MG63 (cell line): ENCODE data around the gene PPP2R1B. TPM values are rescaled to one million over a fixed set of nuclear protein-coding genes. Genes with fewer than 3 reads are reported as not detected.

Experiments
- DNase-seq: peaks from one replicate; pipeline ENCODE4 v3.0.0-alpha.2; 2020
- H3K27me3 ChIP-seq: fragments of 250-450 bp; sonication (Bioruptor Pico); 2 replicates; pipeline ENCODE4 v1.5.1; 2020; ENCODE audit warnings: mild to moderate bottlenecking, moderate library complexity
- H3K36me3 ChIP-seq: fragments of 250-450 bp; sonication (Bioruptor Pico); 2 replicates; pipeline ENCODE4 v1.5.1; 2020; ENCODE audit warnings: mild to moderate bottlenecking, moderate library complexity
- H3K4me3 ChIP-seq: fragments of 250-450 bp; sonication (Bioruptor Pico); 2 replicates; pipeline ENCODE4 v1.5.1; 2020; ENCODE audit warnings: mild to moderate bottlenecking, moderate library complexity
- H3K9me3 ChIP-seq: fragments of 250-450 bp; sonication (Bioruptor Pico); 2 replicates; pipeline ENCODE4 v1.5.1; 2020; ENCODE audit warnings: mild to moderate bottlenecking, moderate library complexity
- total RNA-seq: library from RNA; depleted of rRNA; stranded (reverse); fragments of >200 nt; shearing (Covaris generic); gene quantifications from 2 replicates; pipeline ENCODE4 v1.2.3, GENCODE V29; 2014; ENCODE audit warnings: low replicate concordance; rRNA removed

Gene PPP2R1B
- total RNA-seq = 16.1 TPM in 2 replicates

- DNase-seq = peak; percentile 68
- H3K36me3 ChIP-seq = peaks cover 30% of the 10 kb centered on the region
- no peaks in the 10 kb centered on the region for H3K9me3 ChIP-seq
- H3K27me3 ChIP-seq = no peaks in the 10 kb centered on the region
- H3K4me3 ChIP-seq = peak within 1 kb of the TSS; percentile 95
Observed at GRCh38 chr11:111765984-111766833, at the start of gene PPP2R1B. Gene PPP2R1B, minus strand, starts transcription at chr11:111766389. Its CDS starts 28 bp downstream, at chr11:111766361.

DNA sequence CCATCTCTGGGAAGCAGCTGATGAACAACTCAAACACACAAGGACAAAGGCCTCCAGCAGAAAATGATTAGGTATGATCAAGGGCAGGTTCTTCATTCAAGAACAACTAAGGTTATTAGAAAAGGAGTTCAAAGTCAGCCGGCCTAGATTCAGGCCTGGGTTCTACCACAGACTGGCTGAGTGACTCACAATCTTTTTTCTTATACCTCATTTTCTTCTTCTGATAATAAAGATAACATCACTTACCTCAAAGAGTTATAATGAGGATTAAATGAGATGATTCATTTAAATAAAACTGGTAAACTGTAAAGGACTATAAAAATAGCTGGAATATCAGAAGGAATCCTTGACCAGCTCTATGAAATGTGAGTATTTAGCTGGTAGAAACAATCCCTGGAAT, 49.3 kb upstream of the PPP2R1B start:
- H3K36me3 ChIP-seq = peaks cover 11% of the 10 kb centered on the region
- H3K27me3 ChIP-seq = no peaks in the 10 kb centered on the region
- no peak for DNase-seq
- H3K4me3 ChIP-seq = no peak overlapping the region
- no peaks in the 10 kb centered on the region for H3K9me3 ChIP-seq

DNA sequence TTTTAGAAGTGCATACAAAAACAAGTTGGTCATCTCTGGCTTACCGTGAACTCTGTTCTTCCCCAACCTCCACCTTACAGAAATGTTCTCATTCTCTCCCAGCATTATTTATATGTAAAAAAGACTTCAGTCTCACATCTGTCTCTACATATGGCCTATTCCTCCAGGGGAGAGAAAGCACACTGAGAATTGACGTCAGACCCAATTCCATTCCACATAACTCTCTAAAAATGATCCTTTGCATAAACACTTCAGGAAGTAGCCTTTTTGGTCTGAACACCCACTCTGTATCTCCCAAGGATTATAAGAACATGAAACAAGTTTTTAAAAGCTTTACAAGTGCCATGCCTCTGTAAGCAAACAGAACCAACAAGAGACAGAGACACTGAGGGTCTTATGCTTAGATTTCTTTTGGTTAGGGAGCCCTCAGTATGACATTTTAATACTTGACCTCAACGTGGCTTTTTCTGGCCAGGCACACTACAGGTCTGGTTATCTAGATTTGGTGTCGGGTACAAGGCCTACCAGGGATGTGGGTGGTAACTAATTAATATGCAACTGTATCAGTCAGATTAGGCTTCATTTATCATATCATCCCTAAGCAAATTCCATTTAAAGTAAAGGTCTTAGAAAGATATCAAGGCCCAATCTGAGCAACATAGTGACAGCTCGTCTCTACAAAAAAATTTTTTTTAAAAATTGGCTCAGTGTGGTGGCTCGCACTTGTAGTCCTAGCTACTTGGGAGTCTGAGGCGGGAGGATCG, 48.5 kb upstream of the PPP2R1B start:
- no peak overlapping the region for H3K4me3 ChIP-seq
- no peak for DNase-seq
- peaks cover 9% of the 10 kb centered on the region for H3K36me3 ChIP-seq
- H3K27me3 ChIP-seq = no peaks in the 10 kb centered on the region
- no peaks in the 10 kb centered on the region for H3K9me3 ChIP-seq

GRCh38 chr11:111814106-111814505, 47.9 kb upstream of the PPP2R1B start:
- Histone ChIP-seq H3K36me3 (peaks cover 9% of the 10 kb centered on the region), H3K4me3 (no peak overlapping the region), H3K9me3 (no peaks in the 10 kb centered on the region), H3K27me3 (no peaks in the 10 kb centered on the region)
- DNase-seq = no peak

- Histone ChIP-seq H3K9me3 (no peaks in the 10 kb centered on the region), H3K36me3 (peaks cover 9% of the 10 kb centered on the region), H3K4me3 (no peak overlapping the region), H3K27me3 (no peaks in the 10 kb centered on the region)
- DNase-seq = no peak
Observed at GRCh38 chr11:111812211-111812610, 46.0 kb upstream of the PPP2R1B start.

DNA sequence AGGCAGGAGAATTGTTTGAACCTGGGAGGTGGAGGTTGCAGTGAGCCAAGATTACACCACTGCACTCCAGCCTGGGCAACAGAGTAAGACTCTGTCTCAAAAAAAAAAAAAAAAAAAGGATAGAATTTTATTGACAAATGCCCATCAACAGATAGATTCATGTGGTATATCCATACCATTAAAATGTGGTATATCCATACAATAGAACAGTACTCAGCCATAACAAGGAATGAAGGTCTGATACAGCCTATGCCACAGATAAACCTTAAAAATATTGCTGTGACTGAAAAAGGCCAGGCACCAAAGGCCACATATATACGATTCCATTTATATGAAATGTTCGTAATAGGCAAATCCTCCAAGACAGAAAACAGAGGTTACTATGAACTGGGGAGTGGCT, 45.3 kb upstream of the PPP2R1B start:
- Histone ChIP-seq H3K36me3 (peaks cover 9% of the 10 kb centered on the region), H3K4me3 (no peak overlapping the region), H3K27me3 (no peaks in the 10 kb centered on the region), H3K9me3 (no peaks in the 10 kb centered on the region)
- DNase-seq = no peak

DNA sequence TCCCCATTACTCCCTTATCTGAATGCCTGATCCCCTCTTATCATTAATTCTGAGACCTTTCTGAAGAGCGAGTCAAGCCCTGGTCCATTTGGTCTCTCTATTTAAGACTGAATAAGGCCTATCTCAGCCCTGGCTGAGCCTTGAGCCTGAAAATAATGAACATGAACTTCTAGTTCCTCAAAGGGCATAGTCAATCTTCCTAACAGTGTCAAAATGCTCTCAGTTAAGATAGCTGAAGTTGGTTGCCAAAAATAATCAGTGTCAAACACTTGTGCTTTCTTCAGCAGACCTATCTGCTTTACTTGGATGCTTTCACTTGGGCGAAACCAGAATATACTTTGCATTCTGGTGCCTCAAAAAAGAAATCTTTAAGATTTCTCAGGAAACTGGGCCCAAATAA, 42.6 kb upstream of the PPP2R1B start:
- Histone ChIP-seq H3K9me3 (no peaks in the 10 kb centered on the region), H3K4me3 (no peak overlapping the region), H3K27me3 (no peaks in the 10 kb centered on the region), H3K36me3 (peaks cover 12% of the 10 kb centered on the region)
- DNase-seq = no peak

GRCh38 chr11:111808063-111808588, 41.9 kb upstream of the PPP2R1B start:
- Histone ChIP-seq H3K9me3 (no peaks in the 10 kb centered on the region), H3K27me3 (no peaks in the 10 kb centered on the region), H3K36me3 (peaks cover 12% of the 10 kb centered on the region), H3K4me3 (no peak overlapping the region)
- no peak for DNase-seq

DNA sequence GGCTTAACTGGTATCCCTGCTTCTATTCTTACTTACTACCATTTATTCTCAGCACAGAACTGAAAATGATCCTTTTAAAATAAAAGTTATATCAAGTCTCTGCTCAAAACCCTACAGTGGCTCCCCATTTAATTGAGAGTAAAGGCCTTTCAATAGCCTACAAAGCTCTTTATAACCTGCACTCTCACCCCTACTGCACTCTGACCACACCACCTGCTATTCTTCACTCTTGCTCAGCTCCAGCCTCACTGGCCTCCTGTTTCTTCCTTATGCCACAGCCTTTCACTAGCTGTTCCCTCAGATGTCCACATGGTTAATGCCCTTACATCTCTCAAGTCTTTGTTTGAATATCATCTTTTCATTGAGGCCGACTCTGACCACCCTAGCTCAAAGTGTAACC, 40.9 kb upstream of the PPP2R1B start:
- Histone ChIP-seq H3K27me3 (no peaks in the 10 kb centered on the region), H3K36me3 (peaks cover 9% of the 10 kb centered on the region), H3K4me3 (no peak overlapping the region), H3K9me3 (no peaks in the 10 kb centered on the region)
- DNase-seq = no peak

GRCh38 chr11:111801135-111801534, 34.9 kb upstream of the PPP2R1B start:
- Histone ChIP-seq H3K4me3 (no peak overlapping the region), H3K36me3 (peaks cover 15% of the 10 kb centered on the region), H3K27me3 (no peaks in the 10 kb centered on the region), H3K9me3 (no peaks in the 10 kb centered on the region)
- no peak for DNase-seq

- Histone ChIP-seq H3K4me3 (no peak overlapping the region), H3K27me3 (no peaks in the 10 kb centered on the region), H3K9me3 (no peaks in the 10 kb centered on the region), H3K36me3 (peaks cover 6% of the 10 kb centered on the region)
- DNase-seq = no peak
Observed at GRCh38 chr11:111798279-111798678, 32.1 kb upstream of the PPP2R1B start.

DNA sequence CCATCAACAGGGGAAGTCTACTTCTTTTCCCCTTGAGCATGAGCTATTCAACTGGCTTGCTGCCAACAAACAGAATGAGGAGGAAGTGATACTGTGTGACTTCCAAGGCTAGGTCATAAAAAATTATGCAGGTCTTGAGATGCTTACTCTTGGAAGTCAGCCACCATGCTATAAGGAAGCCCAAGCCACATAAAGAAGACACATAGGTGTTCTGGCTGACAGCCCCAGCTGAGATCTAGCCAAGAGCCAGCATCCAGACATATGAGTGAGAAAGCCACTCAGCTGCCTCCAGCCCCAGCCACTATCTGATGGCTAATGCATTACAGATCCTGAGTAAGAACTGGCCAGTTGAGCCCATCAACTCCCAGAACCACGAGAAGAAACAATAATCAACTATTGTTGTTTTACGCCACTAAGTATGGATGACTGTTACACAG, 31.0 kb upstream of the PPP2R1B start:
- peaks cover 6% of the 10 kb centered on the region for H3K36me3 ChIP-seq
- H3K27me3 ChIP-seq = no peaks in the 10 kb centered on the region
- H3K9me3 ChIP-seq = no peaks in the 10 kb centered on the region
- peak; percentile 49 for DNase-seq
- H3K4me3 ChIP-seq = no peak overlapping the region

GRCh38 chr11:111796696-111797095, 30.5 kb upstream of the PPP2R1B start:
- Histone ChIP-seq H3K9me3 (no peaks in the 10 kb centered on the region), H3K4me3 (no peak overlapping the region), H3K27me3 (no peaks in the 10 kb centered on the region), H3K36me3 (peaks cover 6% of the 10 kb centered on the region)
- peak; percentile 2 for DNase-seq

- peaks cover 6% of the 10 kb centered on the region for H3K36me3 ChIP-seq
- H3K9me3 ChIP-seq = no peaks in the 10 kb centered on the region
- H3K27me3 ChIP-seq = no peaks in the 10 kb centered on the region
- peak; percentile 49 for DNase-seq
- H3K4me3 ChIP-seq = no peak overlapping the region
Observed at GRCh38 chr11:111795334-111795985, 29.3 kb upstream of the PPP2R1B start.

- Histone ChIP-seq H3K4me3 (no peak overlapping the region), H3K9me3 (no peaks in the 10 kb centered on the region), H3K36me3 (peaks cover 6% of the 10 kb centered on the region), H3K27me3 (no peaks in the 10 kb centered on the region)
- DNase-seq = peak; percentile 64
Observed at GRCh38 chr11:111793863-111794262, 27.7 kb upstream of the PPP2R1B start.

DNA sequence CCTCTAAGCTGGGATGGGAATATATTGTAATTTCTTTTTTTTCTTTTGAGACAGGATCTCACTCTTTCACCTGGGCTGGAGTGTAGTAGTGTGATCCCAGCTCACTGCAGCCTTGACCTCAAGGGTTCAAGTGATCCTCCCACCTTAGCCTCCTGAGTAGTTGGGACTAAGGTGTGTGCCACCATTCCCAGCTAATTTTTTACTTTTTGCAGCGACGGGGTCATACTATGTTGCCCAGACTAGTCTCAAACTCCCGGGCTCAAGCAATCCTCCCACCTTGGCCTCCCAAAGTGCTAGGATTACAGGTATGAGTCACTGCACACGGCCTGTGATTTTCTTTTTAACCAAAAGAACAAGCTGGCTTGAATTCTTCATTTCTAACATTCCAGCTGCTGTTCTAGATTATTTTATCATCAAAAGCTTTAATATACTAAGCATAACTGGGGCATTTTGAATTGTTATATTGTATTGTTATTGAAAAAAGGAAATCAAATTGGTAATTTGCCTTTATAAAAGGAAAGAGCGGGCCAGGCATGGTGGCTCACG, 26.8 kb upstream of the PPP2R1B start:
- H3K9me3 ChIP-seq = no peaks in the 10 kb centered on the region
- H3K36me3 ChIP-seq = no peaks in the 10 kb centered on the region; the same call in none of the 2 replicates
- peak; percentile 12 for DNase-seq
- no peaks in the 10 kb centered on the region for H3K27me3 ChIP-seq
- no peak overlapping the region for H3K4me3 ChIP-seq
